Neuronal stem cell (in vitro differentiated cells): ENCODE data around the gene PNPLA7.

Experiments used
- DNase-seq: peaks from one replicate; pipeline ENCODE4 v3.0.0-alpha.2; 2013; ENCODE audit warnings: low spot score
- H2AFZ ChIP-seq: one replicate; pipeline ENCODE4 v1.6.1; 2013; ENCODE audit warnings: mild to moderate bottlenecking, low read length, inconsistent platforms
- H2AK5ac ChIP-seq: 2 replicates; pipeline ENCODE4 v1.6.1; 2013; ENCODE audit warnings: low read depth, mild to moderate bottlenecking, inconsistent platforms, low read length, moderate library complexity, mixed read lengths
- H2BK120ac ChIP-seq: 2 replicates; pipeline ENCODE4 v1.6.1; 2013; ENCODE audit warnings: low read depth, mild to moderate bottlenecking, inconsistent platforms, low read length, moderate library complexity, mixed read lengths
- H2BK12ac ChIP-seq: one replicate; pipeline ENCODE4 v1.6.1; 2013; ENCODE audit warnings: low read length, inconsistent platforms
- H2BK15ac ChIP-seq: 2 replicates; pipeline ENCODE4 v1.6.1; 2013; ENCODE audit warnings: mild to moderate bottlenecking, low read length, inconsistent platforms, mixed read lengths
- H2BK5ac ChIP-seq: one replicate; pipeline ENCODE4 v1.6.1; 2013; ENCODE audit warnings: inconsistent platforms, mild to moderate bottlenecking, low read length, moderate library complexity
- H3K14ac ChIP-seq: one replicate; pipeline ENCODE4 v1.6.1; 2013; ENCODE audit warnings: low read length, inconsistent platforms
- H3K18ac ChIP-seq: 2 replicates; pipeline ENCODE4 v1.6.1; 2013; ENCODE audit warnings: low read length, inconsistent platforms
- H3K23ac ChIP-seq: 2 replicates; pipeline ENCODE4 v1.6.1; 2013; ENCODE audit warnings: low read depth, mild to moderate bottlenecking, mixed read lengths, low read length, inconsistent platforms; ENCODE audit not compliant: poor library complexity
- H3K27ac ChIP-seq: replicated peaks from 3 replicates; pipeline ENCODE4 v1.5.1; 2013; ENCODE audit warnings: low read length, inconsistent platforms
- H3K27me3 ChIP-seq, 3 experiments: 2 replicates each; pipeline ENCODE4 v1.6.1; 2013; ENCODE audit warnings: low read length in 3 of 3, mild to moderate bottlenecking in 2 of 3, inconsistent platforms in 1 of 3, low read depth in 1 of 3, mixed read lengths in 1 of 3, moderate library complexity in 1 of 3; ENCODE audit not compliant: control insufficient read depth in 3 of 3, insufficient read depth in 3 of 3
- H3K36me3 ChIP-seq, 2 donors: replicated peaks in 1 of 2; 2 replicates each; pipeline ENCODE4 v1.6.1; 2013; ENCODE audit warnings: low read length in 2 of 2; ENCODE audit not compliant: control insufficient read depth in 2 of 2, insufficient read depth in 2 of 2
- H3K4ac ChIP-seq: 2 replicates; pipeline ENCODE4 v1.6.1; 2013; ENCODE audit warnings: inconsistent platforms, mild to moderate bottlenecking, low read length, moderate library complexity
- H3K4me1 ChIP-seq, 2 donors: 1 replicate in 1 of 2; 2 replicates in 1 of 2; pipeline ENCODE4 v1.6.1; 2013; ENCODE audit warnings: low read length in 2 of 2, low read depth in 1 of 2; ENCODE audit not compliant: control insufficient read depth in 2 of 2, insufficient read depth in 1 of 2
- H3K4me2 ChIP-seq: one replicate; pipeline ENCODE4 v1.6.1; 2013; ENCODE audit warnings: mild to moderate bottlenecking, low read length, inconsistent platforms; ENCODE audit not compliant: insufficient read depth, poor library complexity, severe bottlenecking
- H3K4me3 ChIP-seq, 2 donors: 2 replicates each; pipeline ENCODE4 v1.5.1; 2013; ENCODE audit warnings: low read length in 2 of 2, mild to moderate bottlenecking in 2 of 2, inconsistent platforms in 1 of 2, moderate library complexity in 1 of 2
- H3K79me1 ChIP-seq: one replicate; pipeline ENCODE4 v1.6.1; 2013; ENCODE audit warnings: low read depth, mild to moderate bottlenecking, inconsistent platforms, low read length, moderate library complexity
- H3K9ac ChIP-seq: one replicate; pipeline ENCODE4 v1.6.1; 2013; ENCODE audit warnings: mild to moderate bottlenecking, low read depth, low read length, inconsistent platforms; ENCODE audit not compliant: poor library complexity
- H3K9me3 ChIP-seq, 2 donors: replicated peaks in 1 of 2; 2 replicates each; pipeline versions ENCODE3 to v1.6.1; 2013; ENCODE audit warnings: low read length in 2 of 2, mild to moderate bottlenecking in 2 of 2, inconsistent platforms in 1 of 2, low read depth in 1 of 2, mixed read lengths in 1 of 2, moderate library complexity in 1 of 2; ENCODE audit not compliant: control insufficient read depth in 2 of 2, insufficient read depth in 1 of 2
- H4K8ac ChIP-seq: one replicate; pipeline ENCODE4 v1.6.1; 2013; ENCODE audit warnings: low read depth, mild to moderate bottlenecking, inconsistent platforms, low read length, moderate library complexity
- H4K91ac ChIP-seq: one replicate; pipeline ENCODE4 v1.6.1; 2013; ENCODE audit warnings: low read length, low read depth, mild to moderate bottlenecking, inconsistent platforms; ENCODE audit not compliant: poor library complexity
- WGBS, 2 donors: extraction: QIAGEN DNeasy Blood & Tissue Kit; methylation state at CpG; one replicate each; pipeline ENCODE4 v1.1.7; 2013; ENCODE audit warnings: missing lambda C conversion rate in 2 of 2, mixed read lengths in 1 of 2; ENCODE audit not compliant: insufficient read length in 2 of 2, insufficient replicate concordance in 1 of 2; ENCODE audit errors: extremely low coverage in 2 of 2; 5-methylcytosine and 5-hydroxymethylcytosine counted together

The PNPLA7 gene

GRCh38 chr9:137486545-137487453 is 63.4 kb downstream of the PNPLA7 start:
- H3K27me3 ChIP-seq, result no peaks in the 10 kb centered on the region
- no peak for DNase-seq
- WGBS, 2 donors, result no CpG with 5 or more reads among the region's 35 CpGs

GRCh38 chr9:137486141-137486490 is 64.1 kb downstream of the PNPLA7 start:
- no peaks in the 10 kb centered on the region for H3K36me3 ChIP-seq
- no peak overlapping the region for H2BK12ac ChIP-seq
- H3K4me3 ChIP-seq, result no peak overlapping the region
- no peak overlapping the region for H2AFZ ChIP-seq
- H3K18ac ChIP-seq, result peak overlapping the region; percentile 48
- no CpG with 5 or more reads among the region's 15 CpGs for WGBS, 2 donors
- H2BK15ac ChIP-seq, result peak overlapping the region; percentile 15
- H3K27me3 ChIP-seq, result no peaks in the 10 kb centered on the region
- H2BK5ac ChIP-seq, result no peak overlapping the region
- no peak overlapping the region for H3K9ac ChIP-seq
- H3K4me1 ChIP-seq, result peaks cover 0 to 5% of the 10 kb centered on the region in 2 donors
- H3K4ac ChIP-seq, result no peak overlapping the region
- no peak overlapping the region for H2BK120ac ChIP-seq
- no peaks in the 10 kb centered on the region for H3K9me3 ChIP-seq
- H4K8ac ChIP-seq, result no peak overlapping the region
- H3K79me1 ChIP-seq, result peaks cover 2% of the 10 kb centered on the region
- no peak overlapping the region for H3K27ac ChIP-seq
- peak overlapping the region; percentile 16 for H3K23ac ChIP-seq
- DNase-seq, result no peak
- no peak overlapping the region for H4K91ac ChIP-seq
- no peak overlapping the region for H3K4me2 ChIP-seq
- peak overlapping the region; percentile 71 for H2AK5ac ChIP-seq
- no peak overlapping the region for H3K14ac ChIP-seq

More at GRCh38 chr9:137486545-137487453, 63.4 kb downstream of the PNPLA7 start:
- Histone ChIP-seq H4K8ac (no peak overlapping the region), H2BK5ac (no peak overlapping the region), H2BK15ac (no peak overlapping the region), H3K18ac (peak overlapping the region; percentile 28), H2BK12ac (no peak overlapping the region), H2AFZ (no peak overlapping the region), H2AK5ac (peak overlapping the region; percentile 86), H2BK120ac (no peak overlapping the region), H3K79me1 (peaks cover 2% of the 10 kb centered on the region), H3K36me3 (no peaks in the 10 kb centered on the region), H3K14ac (peak overlapping the region; percentile 84), H3K4me1 (peaks cover 0 to 5% of the 10 kb centered on the region in 2 donors), H3K4ac (peak overlapping the region; percentile 53), H3K4me3 (no peak overlapping the region), H3K27ac (no peak overlapping the region), H3K23ac (no peak overlapping the region), H3K9me3 (no peaks in the 10 kb centered on the region), H3K4me2 (no peak overlapping the region), H3K9ac (peak overlapping the region; percentile 30), H4K91ac (no peak overlapping the region)

- H3K4me3 ChIP-seq, result no peak overlapping the region
- H3K27me3 ChIP-seq, result no peaks in the 10 kb centered on the region
- no peak overlapping the region for H3K27ac ChIP-seq
- DNase-seq, result no peak
- no peak overlapping the region for H2BK120ac ChIP-seq
- H2BK5ac ChIP-seq, result peak overlapping the region; percentile 66
- H3K79me1 ChIP-seq, result peaks cover 6% of the 10 kb centered on the region
- H3K18ac ChIP-seq, result peak overlapping the region; percentile 48
- no peak overlapping the region for H4K91ac ChIP-seq
- no peaks in the 10 kb centered on the region for H3K9me3 ChIP-seq
- no peaks in the 10 kb centered on the region for H3K36me3 ChIP-seq
- H3K4ac ChIP-seq, result no peak overlapping the region
- peak overlapping the region; percentile 16 for H3K23ac ChIP-seq
- no peak overlapping the region for H3K9ac ChIP-seq
- WGBS, 2 donors, result no CpG with 5 or more reads among the region's 26 CpGs
- H2AK5ac ChIP-seq, result peak overlapping the region; percentile 71
- H4K8ac ChIP-seq, result no peak overlapping the region
- H2AFZ ChIP-seq, result no peak overlapping the region
- peak overlapping the region; percentile 16 for H2BK12ac ChIP-seq
- peak overlapping the region; percentile 15 for H2BK15ac ChIP-seq
- H3K14ac ChIP-seq, result no peak overlapping the region
- H3K4me2 ChIP-seq, result no peak overlapping the region
- H3K4me1 ChIP-seq, result peaks cover 0 to 5% of the 10 kb centered on the region in 2 donors
These were observed 64.7 kb downstream of the PNPLA7 start for GRCh38 chr9:137485343-137486140.
